Hindlimb muscle (tissue), 1 donor: Measurements from ENCODE around the gene MAP3K5. TPM values are rescaled to one million over a fixed set of nuclear protein-coding genes. Genes with fewer than 3 reads are reported as not detected.

ENCODE experiments used
- DNase-seq: peaks from one replicate; pipeline ENCODE4 v3.0.0-alpha.2; 2013
- polyA plus RNA-seq: library from polyadenylated mRNA; unstranded; fragments of 120-200 nt; gene quantifications from one replicate; pipeline ENCODE4 v1.2.1, GENCODE V29; 2013; ENCODE audit not compliant: insufficient read length

MAP3K5 gene
- polyA plus RNA-seq, 1 donor, result 3.1 TPM

DNA sequence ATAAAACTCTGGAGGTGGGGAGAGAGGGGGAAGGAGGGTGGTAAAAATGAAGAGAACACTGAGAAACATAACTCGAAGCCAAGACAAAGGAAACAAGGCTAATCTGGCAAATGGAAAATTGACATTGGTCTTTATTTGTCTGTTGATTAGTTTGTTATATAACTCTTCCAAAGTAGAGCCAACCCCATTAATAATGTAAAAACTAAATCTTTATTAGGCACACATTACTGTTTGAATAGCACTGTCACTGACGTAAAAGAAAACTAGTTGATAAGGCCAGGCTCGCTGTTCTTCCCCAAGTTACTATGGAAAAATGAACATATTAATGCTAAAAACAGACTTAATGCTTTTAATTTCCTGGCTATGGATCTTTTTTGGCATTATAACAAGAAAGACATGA, 110.0 kb downstream of the MAP3K5 start:
- no peak for DNase-seq

GRCh38 chr6:136677822-136678221, 114.5 kb downstream of the MAP3K5 start:
- DNase-seq, result no peak

DNA sequence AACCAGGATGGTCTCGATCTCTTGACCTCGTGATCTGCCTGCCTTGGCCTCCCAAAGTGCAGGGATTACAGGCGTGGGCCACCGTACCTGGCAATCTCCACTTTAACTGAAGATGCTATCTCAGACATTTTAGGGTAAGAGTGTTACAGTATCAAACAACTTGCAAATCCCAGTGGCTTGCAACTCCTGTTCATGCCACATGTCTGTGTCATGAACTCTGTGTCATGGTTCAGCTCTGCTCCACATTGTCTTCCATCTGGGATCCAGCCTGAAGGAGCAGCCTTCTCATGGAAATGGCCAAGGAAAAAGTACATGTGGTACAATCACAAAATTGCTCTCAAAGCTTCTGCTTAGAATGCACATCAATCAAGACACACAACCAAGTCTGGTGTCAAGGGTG, 114.9 kb downstream of the MAP3K5 start:
- DNase-seq, result no peak

DNA sequence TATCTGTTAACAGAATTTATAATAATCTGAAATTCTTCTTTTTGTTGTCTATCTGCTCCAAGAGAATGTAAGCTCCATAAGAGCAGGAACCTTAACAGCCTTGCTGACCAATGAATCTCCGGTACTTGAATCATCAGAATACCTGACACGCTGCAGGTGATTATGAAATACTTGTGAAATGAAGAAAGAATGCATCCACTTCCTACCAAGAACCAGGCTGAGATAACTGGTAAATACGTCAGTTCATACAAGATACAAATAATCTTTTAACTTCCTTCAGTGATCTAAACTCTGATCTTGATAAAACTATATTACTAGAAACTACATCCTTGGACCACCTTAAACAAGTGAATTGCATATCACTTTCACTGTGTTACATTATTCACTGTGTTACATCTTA, 116.2 kb downstream of the MAP3K5 start:
- no peak for DNase-seq

- no peak for DNase-seq
Measured at GRCh38 chr6:136673571-136673970, 118.7 kb downstream of the MAP3K5 start.

- no peak for DNase-seq
Measured at GRCh38 chr6:136672144-136672543, 120.1 kb downstream of the MAP3K5 start.

DNA sequence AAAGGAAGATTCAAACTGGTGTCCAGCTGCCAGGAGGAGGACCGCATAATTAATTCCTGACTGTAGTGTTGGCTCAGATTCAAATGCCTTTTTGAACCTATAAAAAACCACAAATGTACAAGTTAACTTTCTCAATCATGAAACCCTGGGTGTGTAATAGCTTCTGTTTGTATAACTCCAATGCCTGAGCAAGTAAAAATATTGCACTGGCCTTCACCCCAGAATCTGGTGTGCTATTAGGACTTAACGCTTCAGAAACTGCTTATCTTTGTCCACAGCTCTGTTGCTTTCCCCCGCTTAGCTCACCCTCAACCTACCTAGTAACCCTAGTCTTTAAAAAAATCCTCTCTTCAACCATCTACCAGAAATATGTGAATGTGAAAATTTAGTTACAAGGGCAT, 123.0 kb downstream of the MAP3K5 start:
- no peak for DNase-seq

DNA sequence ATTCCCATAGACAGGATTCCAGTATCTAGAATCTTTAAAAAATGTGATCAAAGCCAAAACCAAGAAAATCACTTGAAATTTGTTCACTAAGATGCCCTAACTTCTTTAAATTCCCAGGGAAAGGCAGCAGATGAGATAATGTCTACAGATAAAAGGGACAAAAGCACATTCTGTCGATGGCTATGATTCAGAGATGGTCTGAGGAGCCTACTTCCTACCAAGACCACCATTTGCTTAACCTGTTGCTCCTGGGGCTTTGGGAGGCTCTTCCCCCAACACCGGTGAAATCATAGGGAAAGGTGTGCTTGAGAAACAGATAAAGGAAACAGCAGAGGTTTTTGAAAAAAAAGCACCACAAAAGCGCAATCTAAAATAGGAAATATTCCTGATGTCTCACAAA, 123.7 kb downstream of the MAP3K5 start:
- DNase-seq, result no peak

DNA sequence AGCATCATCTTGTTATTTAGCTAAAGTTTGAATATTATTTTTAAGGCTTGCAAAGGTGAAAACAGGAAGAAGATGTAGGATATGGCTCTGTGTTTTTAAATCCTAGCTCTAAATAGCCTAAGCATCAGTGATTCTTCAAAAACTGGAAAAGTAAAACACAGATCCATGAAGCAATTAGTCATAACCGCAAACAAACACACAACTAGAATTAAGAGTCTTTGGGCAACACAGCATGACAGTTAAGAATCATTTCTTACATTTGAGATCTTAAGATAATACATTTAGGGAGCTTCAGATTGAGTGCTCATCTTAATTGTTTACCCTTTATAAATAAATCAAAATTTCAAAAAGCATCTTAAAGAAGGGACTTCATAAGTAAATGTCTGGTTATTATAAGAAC, 126.2 kb downstream of the MAP3K5 start:
- no peak for DNase-seq

DNA sequence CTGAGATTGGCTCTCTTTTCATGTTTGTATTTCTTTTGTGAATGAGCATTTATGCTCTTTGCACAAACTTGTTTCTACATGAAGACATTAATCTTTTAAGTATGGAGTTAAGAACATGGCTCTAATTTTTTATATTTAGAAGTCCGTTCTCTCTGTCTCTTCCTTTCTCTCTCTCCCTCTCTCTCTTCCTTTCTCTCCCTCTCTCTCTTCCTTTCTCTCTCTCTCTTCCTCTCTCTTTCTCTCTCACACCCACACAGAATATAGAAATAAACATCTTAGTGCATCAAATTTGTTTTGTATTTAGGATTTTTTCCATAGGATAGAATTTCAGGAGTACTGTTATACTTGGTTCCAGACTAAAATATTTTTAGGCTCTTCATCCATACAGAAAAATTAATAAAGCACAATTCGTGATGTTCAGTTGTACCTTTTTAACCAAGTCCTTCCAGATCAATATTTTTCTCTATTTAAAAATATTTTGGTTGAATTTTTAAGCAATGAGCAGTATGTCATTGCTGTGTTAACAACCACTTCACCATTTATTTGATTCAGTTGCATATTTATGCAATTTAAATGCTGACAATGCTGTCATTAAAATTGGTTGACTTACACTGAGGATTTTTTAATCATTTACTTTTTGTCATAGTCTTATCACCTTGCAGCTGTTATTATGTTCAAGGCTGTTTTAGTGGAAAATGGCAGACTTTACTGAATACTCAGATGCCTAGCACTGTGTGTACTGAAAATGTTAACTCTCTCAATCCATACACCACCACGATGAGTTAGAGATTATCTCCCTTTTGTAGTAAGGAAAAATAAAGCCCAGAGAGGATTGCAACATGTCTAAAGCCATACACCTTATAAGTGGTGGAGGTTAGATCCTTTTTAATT, 129.7 kb downstream of the MAP3K5 start:
- no peak for DNase-seq

GRCh38 chr6:136660727-136661126, 131.6 kb downstream of the MAP3K5 start:
- DNase-seq, result no peak

DNA sequence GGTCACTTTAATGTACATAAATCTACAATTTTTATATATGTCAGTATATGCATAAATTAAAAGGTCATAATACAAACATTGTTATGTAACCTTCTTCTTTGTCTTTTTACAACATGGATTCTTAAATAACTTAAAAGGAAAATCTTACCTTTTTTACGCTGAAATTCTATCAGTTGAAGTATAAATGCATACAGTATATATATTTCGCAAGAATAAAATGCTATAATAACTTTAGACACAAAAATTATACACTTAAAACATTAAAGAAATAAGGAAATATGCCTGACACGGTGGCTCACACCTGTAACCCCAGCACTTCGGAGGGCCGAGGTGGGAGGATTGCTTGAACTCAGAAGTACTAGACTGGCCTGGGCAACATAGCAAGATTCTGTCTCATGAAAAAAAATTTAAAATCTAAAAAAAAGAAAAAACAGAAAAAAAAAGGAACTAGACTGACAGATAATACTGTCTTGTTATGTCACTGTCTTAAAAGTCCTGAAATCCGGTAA, 132.2 kb downstream of the MAP3K5 start:
- no peak for DNase-seq

- no peak for DNase-seq
Measured at GRCh38 chr6:136658711-136659110, 133.6 kb downstream of the MAP3K5 start.

GRCh38 chr6:136657666-136658065, 134.6 kb downstream of the MAP3K5 start:
- DNase-seq, result no peak

- no peak for DNase-seq
Measured at GRCh38 chr6:136656121-136656520, 136.2 kb downstream of the MAP3K5 start.

GRCh38 chr6:136655239-136656014, 136.8 kb downstream of the MAP3K5 start:
- DNase-seq, result no peak

DNA sequence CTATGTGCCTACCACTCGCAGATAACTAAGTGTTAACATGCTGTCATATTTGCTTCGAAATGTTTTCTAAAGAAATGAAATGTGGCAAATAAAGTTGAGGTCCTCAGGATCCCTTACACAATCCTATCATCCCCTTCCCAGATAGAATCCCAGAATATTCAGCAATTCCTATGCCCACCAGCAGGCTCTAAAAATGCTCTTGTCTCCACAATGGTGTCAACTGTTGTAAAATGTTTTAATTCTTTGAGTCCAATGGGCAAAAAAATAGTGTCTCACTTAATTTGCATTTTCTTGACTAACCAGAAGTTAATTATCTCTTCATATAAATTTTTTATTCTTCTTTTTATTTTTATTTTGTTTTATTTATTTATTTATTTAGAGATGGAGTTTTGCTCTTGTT, 138.2 kb downstream of the MAP3K5 start:
- no peak for DNase-seq

DNA sequence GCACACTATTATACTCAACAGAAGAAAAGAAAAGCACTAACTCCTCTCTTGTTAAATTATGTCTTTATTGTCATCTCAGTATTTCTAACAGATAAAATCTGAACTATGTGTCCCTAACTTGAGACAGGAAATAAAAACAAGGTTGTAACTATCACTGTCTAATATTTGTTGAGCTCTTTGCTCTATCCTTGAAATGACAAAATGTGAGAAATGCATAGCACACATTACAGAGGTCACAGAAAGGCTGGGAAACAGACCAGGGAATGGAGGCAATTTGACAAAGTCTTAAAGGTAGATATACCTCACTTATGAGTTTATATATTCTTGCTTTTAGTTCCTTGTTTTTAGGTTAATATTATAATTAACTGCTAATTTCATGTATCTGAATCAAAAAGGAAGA, 139.6 kb downstream of the MAP3K5 start:
- no peak for DNase-seq

DNA sequence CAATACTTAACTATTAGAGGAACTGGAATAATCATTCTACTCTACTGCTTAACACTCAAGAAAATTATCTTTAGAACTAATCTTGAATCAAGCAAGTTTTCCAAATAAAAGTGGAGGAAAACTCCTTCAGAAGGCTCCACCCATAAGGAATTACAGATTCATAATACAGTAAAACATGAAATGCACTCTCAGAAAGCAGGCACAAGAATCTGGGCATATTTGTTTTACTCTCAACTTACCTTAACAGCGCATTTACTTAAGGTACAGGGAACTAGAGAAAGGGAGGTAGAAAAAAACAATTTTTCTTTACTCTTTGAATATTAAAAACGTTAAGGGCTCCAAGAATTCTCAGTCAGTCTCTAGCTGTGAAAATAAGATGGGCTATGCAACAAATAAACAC, 140.3 kb downstream of the MAP3K5 start:
- DNase-seq, result no peak

DNA sequence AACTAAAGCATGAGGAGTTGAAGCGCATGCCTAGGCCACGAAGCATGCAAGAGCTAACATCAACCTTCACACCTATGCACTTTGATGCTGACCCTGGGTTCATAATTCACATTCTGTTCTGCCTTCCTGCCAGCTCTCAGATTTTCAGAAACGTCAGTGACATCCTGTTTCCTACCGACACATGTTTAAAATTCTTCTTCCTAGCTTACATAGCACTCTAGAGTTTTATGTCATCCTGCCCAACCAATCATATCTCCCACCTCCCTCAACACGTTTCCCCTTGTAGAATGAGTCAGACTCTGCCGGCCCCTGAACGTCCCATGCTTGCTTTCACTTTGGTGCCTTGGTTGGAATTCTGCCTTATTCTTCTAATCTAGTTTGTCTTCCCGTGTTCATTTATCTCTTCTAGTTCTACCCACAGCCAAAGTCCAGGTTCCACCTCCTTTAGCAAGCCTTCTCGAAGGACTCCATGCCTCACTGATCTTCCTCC, 144.9 kb downstream of the MAP3K5 start:
- no peak for DNase-seq

- peak; percentile 31 for DNase-seq
Measured at GRCh38 chr6:136646377-136646776, 145.9 kb downstream of the MAP3K5 start.

- no peak for DNase-seq
Measured at GRCh38 chr6:136644597-136644952, 147.7 kb downstream of the MAP3K5 start.

DNA sequence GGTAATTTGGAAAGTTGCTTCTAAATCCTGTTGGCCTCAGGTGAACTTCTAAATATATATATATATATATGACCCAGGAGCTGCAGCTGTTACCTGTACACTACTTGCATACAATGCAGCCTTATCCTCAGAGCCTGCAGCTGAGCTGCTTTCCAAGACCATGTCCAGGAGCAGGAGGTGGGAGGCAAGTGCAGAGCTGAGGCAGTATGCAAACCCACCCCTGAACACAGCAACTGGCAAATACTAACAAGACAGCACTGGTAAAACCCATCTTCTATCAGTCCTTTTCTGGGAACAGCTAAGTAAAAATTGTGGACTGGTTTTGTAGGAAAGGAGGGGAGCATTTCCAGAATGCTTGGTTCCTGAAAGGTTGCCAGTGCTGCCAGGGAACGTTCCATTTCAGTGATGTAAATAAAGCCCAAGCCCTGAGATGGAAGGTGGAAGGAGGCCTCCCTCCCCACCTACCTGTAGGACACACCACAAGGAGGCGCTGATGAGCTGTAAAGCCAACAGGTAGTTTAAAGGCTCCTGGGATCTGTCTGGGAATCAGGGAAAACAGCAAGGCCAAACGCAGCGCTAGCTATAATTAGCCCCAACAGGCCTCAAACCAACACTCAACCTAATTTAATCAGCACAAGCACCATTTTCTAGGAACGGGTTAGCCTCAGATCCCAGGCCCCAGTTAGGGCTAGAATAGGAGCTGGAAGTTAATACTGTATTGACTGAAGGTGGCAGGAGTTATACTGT, 148.3 kb downstream of the MAP3K5 start:
- DNase-seq, result peak; percentile 76
